Ovary (tissue), 9 donors: ENCODE measurements around the gene SUSD6. TPM values are rescaled to one million over a fixed set of nuclear protein-coding genes. Genes with fewer than 3 reads are reported as not detected.

ENCODE experiments used
- DNase-seq, 5 donors: peaks; one replicate each; pipeline ENCODE4 v3.0.0-alpha.2; 2019 to 2020
- H3K27ac ChIP-seq, 2 donors: fragments of 200-600 bp; one replicate each; pipeline versions ENCODE4 v1.5.1 to v1.8.0; 2019 to 2022
- H3K27me3 ChIP-seq: fragments of 200-600 bp; one replicate; pipeline ENCODE4 v1.8.0; 2022
- H3K36me3 ChIP-seq: fragments of 200-600 bp; sonication (generic); one replicate; pipeline ENCODE4 v1.5.1; 2019
- H3K4me1 ChIP-seq: one replicate; pipeline ENCODE4 v1.8.1; 2013; ENCODE audit warnings: mild to moderate bottlenecking, moderate library complexity; ENCODE audit not compliant: insufficient read depth
- H3K4me3 ChIP-seq: fragments of 200-600 bp; sonication (generic); one replicate; pipeline ENCODE4 v1.5.1; 2017
- H3K9me3 ChIP-seq, 2 donors: fragments of 200-600 bp in 1 of 2; sonication (generic) in 1 of 2; one replicate each; pipeline versions ENCODE4 v1.5.1 to v1.8.1; 2013 to 2019; ENCODE audit warnings: mild to moderate bottlenecking in 1 of 2, moderate library complexity in 1 of 2
- EP300 ChIP-seq: sonication (generic); formaldehyde crosslinking; IDR thresholded peaks from one replicate; pipeline ENCODE4 v1.6.1; 2017; ENCODE audit warnings: antibody characterized with exemption
- POLR2A ChIP-seq: fragments of 450-650 bp; IDR thresholded peaks from one replicate; pipeline ENCODE4 v1.6.1; 2017; ENCODE audit warnings: antibody characterized with exemption, mild to moderate bottlenecking, moderate library complexity
- WGBS, 3 donors: extraction: QIAGEN DNeasy Blood & Tissue Kit in 1 of 3; methylation state at CpG; one replicate each; pipeline versions ENCODE4 v1.1.5 to v1.1.7; 2013 to 2017; 5-methylcytosine and 5-hydroxymethylcytosine counted together
- intact Hi-C, 4 donors: fragments of 100-400 bp; cut with DNase I; formaldehyde crosslinking; loops; one replicate each; pipeline versions ENCODE4 v1.11.0 to v1.15.1; 2022 to 2023
- polyA plus RNA-seq, 2 donors: library from polyadenylated mRNA; stranded (reverse); fragments of 200-250 nt in 1 of 2; fragments of 350-450 nt in 1 of 2; fragmentation: Illumina TruSeq in 1 of 2; extraction: RNeasy Lipid Tissue Mini Kit (QIAGEN cat#74804) in 1 of 2; gene quantifications; one replicate each; pipeline ENCODE4 v1.2.3, GENCODE V29; 2013 to 2014
- total RNA-seq, 7 donors: library from RNA; depleted of rRNA in 2 of 7; stranded (reverse); fragments of >200 nt in 2 of 7; fragmentation: NEBNext Ultra II Directional in 3 of 7; extraction: Animal tissue kit (Norgen Biotek cat#: 25700) in 3 of 7; gene quantifications; one replicate each; pipeline versions ENCODE4 v1.1.0 to v1.2.4, GENCODE V29; 2016 to 2023
- TF ChIP-seq, protein P1 (sequence below), 3 donors: fragments of 450-650 bp in 2 of 3; fragments of 200-600 bp in 1 of 3; IDR thresholded peaks; one replicate each; pipeline versions ENCODE4 v1.5.1 to v1.8.0; 2016 to 2022; ENCODE audit warnings: antibody characterized with exemption in 3 of 3, mild to moderate bottlenecking in 1 of 3
- donor health status: DM: no; HTN: no; CAD: no; lungs with moderate emphysema.
- donor health status: DM: no; HTN: no; CAD: no.
- donor health status: Bipolar disorder and iron deficiency.
- donor health status: DM: yes; HTN: yes; CAD: no.
- donor health status: DM: no; HTN: no; CAD: no.
- donor health status: DM: yes; HTN: yes; CAD: no.

Gene SUSD6
- total and polyA plus RNA-seq, 9 donors: 12.6 to 35.3 (median 27.7) TPM

DNA sequence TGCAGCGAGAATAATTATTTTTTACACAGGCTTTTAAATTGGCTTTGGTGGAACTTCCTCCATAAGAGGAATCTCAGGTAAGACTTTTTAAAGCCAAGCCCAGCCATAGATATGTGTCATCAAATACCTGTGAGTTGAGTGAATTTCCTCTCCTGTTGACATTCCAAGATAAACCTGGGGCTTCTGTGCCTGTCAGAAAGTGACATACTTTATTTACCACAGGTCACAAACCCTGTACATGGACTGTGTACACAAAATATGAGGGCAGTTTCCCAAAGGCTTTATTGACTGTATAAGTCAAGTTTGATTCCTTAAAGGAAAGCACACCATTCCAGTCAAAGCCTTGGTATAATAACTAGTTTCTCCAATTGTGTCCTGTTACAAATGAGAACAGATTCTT is 129.7 kb downstream of the SUSD6 start:
- no peak overlapping the region for H3K4me3 ChIP-seq
- WGBS, 3 donors: 89 to 96% (median 96%) methylated on average over 1 of the region's 1 CpG
- H3K27me3 ChIP-seq: no peaks in the 10 kb centered on the region
- H3K36me3 ChIP-seq: no peaks in the 10 kb centered on the region
- no peak overlapping the region for H3K27ac ChIP-seq
- intact Hi-C loops: no loop called here
- no peaks in the 10 kb centered on the region for H3K4me1 ChIP-seq
- H3K9me3 ChIP-seq: no peaks in the 10 kb centered on the region
- DNase-seq: no peak
- no peak for TF ChIP-seq EP300
- TF ChIP-seq, protein P1, sequence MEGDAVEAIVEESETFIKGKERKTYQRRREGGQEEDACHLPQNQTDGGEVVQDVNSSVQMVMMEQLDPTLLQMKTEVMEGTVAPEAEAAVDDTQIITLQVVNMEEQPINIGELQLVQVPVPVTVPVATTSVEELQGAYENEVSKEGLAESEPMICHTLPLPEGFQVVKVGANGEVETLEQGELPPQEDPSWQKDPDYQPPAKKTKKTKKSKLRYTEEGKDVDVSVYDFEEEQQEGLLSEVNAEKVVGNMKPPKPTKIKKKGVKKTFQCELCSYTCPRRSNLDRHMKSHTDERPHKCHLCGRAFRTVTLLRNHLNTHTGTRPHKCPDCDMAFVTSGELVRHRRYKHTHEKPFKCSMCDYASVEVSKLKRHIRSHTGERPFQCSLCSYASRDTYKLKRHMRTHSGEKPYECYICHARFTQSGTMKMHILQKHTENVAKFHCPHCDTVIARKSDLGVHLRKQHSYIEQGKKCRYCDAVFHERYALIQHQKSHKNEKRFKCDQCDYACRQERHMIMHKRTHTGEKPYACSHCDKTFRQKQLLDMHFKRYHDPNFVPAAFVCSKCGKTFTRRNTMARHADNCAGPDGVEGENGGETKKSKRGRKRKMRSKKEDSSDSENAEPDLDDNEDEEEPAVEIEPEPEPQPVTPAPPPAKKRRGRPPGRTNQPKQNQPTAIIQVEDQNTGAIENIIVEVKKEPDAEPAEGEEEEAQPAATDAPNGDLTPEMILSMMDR (IDR thresholded peaks at IDR 0.05): no peak

DNA sequence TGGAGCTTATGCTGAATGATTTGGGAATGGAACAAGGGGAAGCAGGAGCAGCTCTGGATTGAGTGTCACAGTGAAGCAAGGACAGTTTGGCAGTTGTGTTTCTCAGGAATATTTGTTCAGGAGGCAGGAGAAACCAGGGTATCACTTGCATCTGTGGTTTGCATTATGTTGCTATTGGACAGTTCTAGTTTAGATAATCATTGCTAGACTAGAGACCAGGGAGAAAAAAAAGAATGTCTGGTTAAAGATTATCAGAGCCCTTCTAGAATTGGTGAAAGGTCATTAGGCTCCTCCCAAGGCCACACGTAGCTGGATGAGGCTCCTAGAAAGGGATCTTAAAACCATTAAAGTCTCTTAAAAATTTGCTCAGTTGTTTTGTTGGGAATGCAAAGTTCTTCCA is 138.6 kb downstream of the SUSD6 start:
- H3K27me3 ChIP-seq: no peaks in the 10 kb centered on the region
- H3K9me3 ChIP-seq: no peaks in the 10 kb centered on the region
- H3K36me3 ChIP-seq: no peaks in the 10 kb centered on the region
- no peaks in the 10 kb centered on the region for H3K4me1 ChIP-seq
- DNase-seq: no peak
- no peak overlapping the region for H3K27ac ChIP-seq
- H3K4me3 ChIP-seq: no peak overlapping the region
- intact Hi-C loops: no loop called here
- WGBS, 3 donors: 56 to 57% (median 56%) methylated on average over 1 of the region's 1 CpG
- TF ChIP-seq EP300 (no peak), POLR2A (no peak)
- TF ChIP-seq, protein P1 (IDR thresholded peaks at IDR 0.05): no peak

DNA sequence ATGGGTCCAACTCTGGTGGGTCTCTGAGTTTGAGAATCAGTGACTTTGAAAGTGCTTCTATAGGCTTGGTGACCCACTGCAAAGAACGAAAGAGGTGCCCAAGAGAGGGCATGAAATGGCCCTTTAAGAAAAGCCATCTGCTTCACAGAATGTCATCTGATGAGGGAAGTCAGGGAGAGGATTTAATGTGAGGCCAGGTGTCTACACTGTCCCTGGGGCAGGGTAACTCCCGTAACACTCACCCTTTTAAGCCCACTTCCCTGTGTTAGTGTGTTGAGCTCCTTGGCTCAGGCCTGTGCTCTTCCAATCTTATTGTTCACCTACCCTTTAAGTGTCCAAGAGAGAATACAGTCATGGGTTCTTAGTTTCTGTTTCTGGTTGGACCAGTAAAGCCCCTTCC is 139.1 kb downstream of the SUSD6 start:
- 96 to 100% (median 98%) methylated on average over 2 of the region's 2 CpGs for WGBS, 3 donors
- H3K9me3 ChIP-seq: no peaks in the 10 kb centered on the region
- H3K27me3 ChIP-seq: no peaks in the 10 kb centered on the region
- no peak for DNase-seq
- TF ChIP-seq, protein P1 (IDR thresholded peaks at IDR 0.05): no peak
- no peak for TF ChIP-seq EP300
- no peak for TF ChIP-seq POLR2A
- no peaks in the 10 kb centered on the region for H3K4me1 ChIP-seq
- intact Hi-C loops: no loop called here
- H3K36me3 ChIP-seq: no peaks in the 10 kb centered on the region
- H3K27ac ChIP-seq: no peak overlapping the region
- H3K4me3 ChIP-seq: no peak overlapping the region

DNA sequence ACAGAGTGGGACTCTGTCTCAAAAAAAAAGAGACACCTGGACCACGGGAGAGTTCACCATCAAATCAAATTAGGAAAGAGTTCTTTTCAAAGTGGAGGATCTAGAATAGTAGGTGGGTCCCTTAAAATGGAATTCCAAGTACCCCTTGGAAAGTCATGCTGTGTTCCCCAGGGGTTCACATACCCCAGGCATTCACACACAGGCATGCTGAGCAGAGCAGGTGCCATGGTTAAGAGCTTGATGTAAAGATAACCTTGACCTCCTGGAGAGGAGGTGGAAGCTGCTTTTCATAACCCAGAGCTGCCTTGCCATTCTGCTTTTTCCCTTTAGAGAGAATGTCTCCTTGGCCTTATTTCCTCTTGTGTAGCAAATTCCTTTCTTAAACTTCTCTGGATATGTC is 141.4 kb downstream of the SUSD6 start:
- Histone ChIP-seq H3K4me1 (no peaks in the 10 kb centered on the region), H3K4me3 (no peak overlapping the region), H3K36me3 (no peaks in the 10 kb centered on the region), H3K9me3 (no peaks in the 10 kb centered on the region), H3K27ac (no peak overlapping the region), H3K27me3 (no peaks in the 10 kb centered on the region)
- intact Hi-C loops: no loop called here
- TF ChIP-seq, protein P1 (IDR thresholded peaks at IDR 0.05): no peak
- TF ChIP-seq EP300 (no peak), POLR2A (no peak)
- DNase-seq: no peak
- 42 to 55% (median 48%) methylated on average over 1 of the region's 1 CpG for WGBS, 3 donors

DNA sequence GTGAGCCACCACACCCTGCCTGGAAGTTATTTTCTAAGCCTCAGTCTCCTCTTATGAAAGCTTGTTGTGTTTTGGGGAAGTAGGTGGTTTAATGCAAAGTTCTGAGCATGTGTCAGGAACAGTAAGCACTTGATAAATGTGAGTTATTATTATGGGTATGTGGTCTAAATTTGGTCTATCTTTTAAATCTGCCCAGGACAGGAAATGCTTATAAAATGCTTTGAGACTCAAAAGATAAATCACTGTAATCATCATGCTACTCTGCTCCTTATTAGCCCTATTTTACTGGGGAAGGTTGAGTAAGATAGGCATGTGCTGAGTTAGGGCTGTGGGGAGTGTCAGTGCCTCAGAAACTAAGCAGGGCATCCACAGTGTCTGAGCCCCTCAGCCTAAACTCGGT is 142.5 kb downstream of the SUSD6 start:
- TF ChIP-seq, protein P1 (IDR thresholded peaks at IDR 0.05): no peak
- TF ChIP-seq EP300: no peak
- no peak for TF ChIP-seq POLR2A
- H3K4me1 ChIP-seq: no peaks in the 10 kb centered on the region
- no peaks in the 10 kb centered on the region for H3K27me3 ChIP-seq
- WGBS, 3 donors: 74 to 80% (median 79%) methylated on average over 1 of the region's 1 CpG
- no peak overlapping the region for H3K27ac ChIP-seq
- H3K36me3 ChIP-seq: no peaks in the 10 kb centered on the region
- H3K9me3 ChIP-seq: no peaks in the 10 kb centered on the region
- intact Hi-C loops: no loop called here
- H3K4me3 ChIP-seq: no peak overlapping the region
- DNase-seq: no peak
